ENCODE results near the gene TM7SF2.

The TM7SF2 gene

DNA sequence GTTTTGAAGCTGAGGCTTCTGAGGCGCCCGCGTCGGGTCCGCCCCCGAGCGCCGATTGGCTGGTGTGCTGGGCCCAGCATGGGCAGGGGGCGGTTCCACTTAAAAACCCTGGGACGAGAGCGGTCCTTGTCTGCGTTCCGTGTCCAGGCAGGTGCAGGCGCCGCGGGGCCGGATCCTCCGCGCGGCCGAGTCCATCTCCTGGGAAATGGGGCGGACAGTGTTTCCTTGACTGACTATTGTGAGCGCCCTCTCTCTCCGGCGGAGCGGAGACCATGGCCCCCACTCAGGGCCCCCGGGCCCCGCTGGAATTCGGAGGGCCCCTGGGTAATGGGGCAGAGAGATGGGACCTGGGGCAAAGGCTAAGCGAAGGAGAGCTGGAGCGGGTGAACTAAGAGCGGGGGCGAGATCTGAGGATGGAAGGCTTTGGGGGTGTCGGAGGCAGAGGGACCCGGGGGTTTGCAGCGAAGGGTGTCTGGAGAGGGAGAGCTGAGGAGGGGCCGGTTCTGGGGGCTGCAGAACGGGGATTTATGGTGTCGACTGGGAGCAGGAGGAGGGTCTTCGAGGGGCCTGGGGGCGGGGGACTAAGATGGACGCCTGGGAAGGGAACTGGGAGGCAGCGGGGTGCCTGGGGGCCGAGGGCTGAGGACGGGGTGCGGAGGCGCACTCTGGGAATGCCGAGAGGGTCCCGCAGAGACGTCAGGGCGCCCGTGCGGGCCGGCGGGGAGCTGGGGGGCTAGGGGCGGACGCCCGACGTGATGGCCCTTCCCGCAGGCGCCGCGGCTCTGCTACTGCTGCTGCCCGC is at the start of gene TM7SF2:
TSS of gene TM7SF2 (plus strand) at position 129 of the 802 bp plus-strand sequence. CDS start at position 273, 144 bp downstream.
- TF ChIP-seq, protein P1, sequence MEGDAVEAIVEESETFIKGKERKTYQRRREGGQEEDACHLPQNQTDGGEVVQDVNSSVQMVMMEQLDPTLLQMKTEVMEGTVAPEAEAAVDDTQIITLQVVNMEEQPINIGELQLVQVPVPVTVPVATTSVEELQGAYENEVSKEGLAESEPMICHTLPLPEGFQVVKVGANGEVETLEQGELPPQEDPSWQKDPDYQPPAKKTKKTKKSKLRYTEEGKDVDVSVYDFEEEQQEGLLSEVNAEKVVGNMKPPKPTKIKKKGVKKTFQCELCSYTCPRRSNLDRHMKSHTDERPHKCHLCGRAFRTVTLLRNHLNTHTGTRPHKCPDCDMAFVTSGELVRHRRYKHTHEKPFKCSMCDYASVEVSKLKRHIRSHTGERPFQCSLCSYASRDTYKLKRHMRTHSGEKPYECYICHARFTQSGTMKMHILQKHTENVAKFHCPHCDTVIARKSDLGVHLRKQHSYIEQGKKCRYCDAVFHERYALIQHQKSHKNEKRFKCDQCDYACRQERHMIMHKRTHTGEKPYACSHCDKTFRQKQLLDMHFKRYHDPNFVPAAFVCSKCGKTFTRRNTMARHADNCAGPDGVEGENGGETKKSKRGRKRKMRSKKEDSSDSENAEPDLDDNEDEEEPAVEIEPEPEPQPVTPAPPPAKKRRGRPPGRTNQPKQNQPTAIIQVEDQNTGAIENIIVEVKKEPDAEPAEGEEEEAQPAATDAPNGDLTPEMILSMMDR (conservative IDR thresholded peaks at IDR 0.05; ENCODE audit: low read depth), result no peak
- ChIA-PET CTCF (interaction anchor here (0.6 to 1.7 kb wide), 8 partner anchors 9 to 1561 kb away, joined by 3 to 6 read pairs (median 4); partner anchors contain the start of genes CAPN1, FAU and MRPL49), POLR2A (ENCODE audit: low non-redundant PET) (interaction anchor here (0.8 to 1.0 kb wide), 3 partner anchors 10 to 74 kb away, joined by 3 to 6 read pairs (median 3); partner anchors contain the start of genes FAU and MRPL49)
- DNase-seq (ENCODE audit: low spot score), result peak; percentile 97
- peak within 1 kb of the TSS; percentile 86 for H3K27ac ChIP-seq

DNA sequence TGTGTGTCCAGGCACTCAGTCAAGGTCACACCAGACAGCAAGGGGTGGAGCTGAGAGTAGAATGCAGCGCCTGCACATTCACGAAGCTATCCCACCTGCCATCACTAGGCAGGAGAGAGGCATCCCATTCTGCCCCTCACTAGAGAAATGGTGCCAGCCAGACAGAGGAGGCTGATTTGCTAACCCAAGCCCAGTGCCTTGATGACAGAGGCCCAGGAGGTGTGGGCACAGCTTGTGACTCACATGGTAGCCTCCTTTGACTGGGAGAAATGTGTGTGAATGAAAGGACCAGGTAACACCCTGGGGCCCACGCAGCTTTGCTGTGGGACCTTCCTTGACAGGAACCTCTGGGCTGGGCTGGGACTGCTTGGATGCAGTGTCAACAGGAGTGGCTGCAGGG is 48.1 kb upstream of the TM7SF2 start:
- ChIA-PET POLR2A (ENCODE audit: low non-redundant PET) (no interaction called here), CTCF (interaction anchor here (0.6 kb wide), 1 partner anchor 15 kb away, joined by 4 read pairs; no protein-coding TSS in a partner anchor)
- DNase-seq (ENCODE audit: low spot score), result no peak
- TF ChIP-seq, protein P1 (conservative IDR thresholded peaks at IDR 0.05; ENCODE audit: low read depth), result no peak
- H3K27ac ChIP-seq, result no peak overlapping the region

DNA sequence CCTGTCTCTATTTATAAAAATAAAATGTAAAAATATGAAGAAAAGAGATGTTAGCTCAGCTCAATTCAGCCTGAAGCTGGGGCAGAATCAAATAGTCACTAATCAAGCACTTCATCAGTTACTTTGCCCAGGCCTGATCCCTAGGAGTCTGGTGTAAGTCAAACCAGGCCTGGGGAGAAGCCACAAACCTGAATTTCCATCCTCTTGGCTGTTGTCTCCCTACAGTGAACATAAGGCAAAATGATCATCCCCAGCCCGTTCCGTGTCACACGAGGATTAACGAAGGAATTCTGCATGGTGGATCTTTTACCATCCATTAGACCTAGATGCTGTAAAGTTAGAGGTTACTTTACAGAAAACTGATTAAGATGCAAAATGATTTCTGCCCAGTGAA is 46.8 kb upstream of the TM7SF2 start:
- H3K27ac ChIP-seq, result no peak overlapping the region
- DNase-seq (ENCODE audit: low spot score), result no peak
- TF ChIP-seq, protein P1 (conservative IDR thresholded peaks at IDR 0.05; ENCODE audit: low read depth), result no peak
- CTCF ChIA-PET, result no interaction called here
- POLR2A ChIA-PET (ENCODE audit: low non-redundant PET), result no interaction called here

DNA sequence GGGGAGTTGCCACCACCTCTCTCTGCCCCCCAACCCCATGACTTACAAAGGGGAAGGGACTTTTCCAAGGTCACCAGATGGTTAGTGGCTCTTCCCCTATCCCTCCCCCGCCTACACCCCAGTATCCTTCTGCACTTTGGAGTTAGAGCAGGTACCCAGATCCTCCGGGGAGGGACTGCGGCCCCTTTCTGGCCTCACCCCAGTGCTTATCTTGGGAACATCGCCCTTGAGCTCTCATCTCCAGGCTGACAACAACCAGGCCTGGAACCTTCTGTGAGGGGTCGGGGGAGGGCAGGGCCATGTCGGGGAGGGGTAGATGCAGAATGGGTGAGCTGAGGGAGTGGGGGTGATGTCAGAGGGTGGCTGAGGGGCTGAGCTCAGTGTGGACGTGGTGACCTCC is 45.8 kb upstream of the TM7SF2 start:
- ChIA-PET CTCF (no interaction called here), POLR2A (ENCODE audit: low non-redundant PET) (no interaction called here)
- TF ChIP-seq, protein P1 (conservative IDR thresholded peaks at IDR 0.05; ENCODE audit: low read depth), result no peak
- no peak for DNase-seq (ENCODE audit: low spot score)
- no peak overlapping the region for H3K27ac ChIP-seq

DNA sequence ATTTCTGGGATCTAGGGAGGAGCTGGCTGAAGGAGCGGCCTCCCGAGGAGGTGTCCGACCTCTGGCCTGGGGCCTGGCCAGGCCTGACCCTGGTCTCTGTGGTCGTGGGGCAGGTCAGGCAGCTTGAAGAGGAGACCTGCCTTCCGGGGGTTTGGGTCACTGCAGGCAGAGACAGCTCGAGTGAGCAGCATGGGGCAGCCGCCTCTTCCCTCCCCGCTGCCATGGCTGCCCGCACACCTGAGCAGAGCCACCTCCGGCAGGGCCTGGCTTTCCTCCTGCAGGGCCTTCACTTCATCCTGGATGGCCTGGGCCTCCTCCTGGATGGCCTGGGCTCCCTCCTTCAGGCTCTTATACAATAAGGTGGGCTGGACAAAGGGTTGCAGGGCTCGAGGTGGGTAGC is 45.4 kb upstream of the TM7SF2 start:
- POLR2A ChIA-PET (ENCODE audit: low non-redundant PET), result no interaction called here
- CTCF ChIA-PET, result no interaction called here

DNA sequence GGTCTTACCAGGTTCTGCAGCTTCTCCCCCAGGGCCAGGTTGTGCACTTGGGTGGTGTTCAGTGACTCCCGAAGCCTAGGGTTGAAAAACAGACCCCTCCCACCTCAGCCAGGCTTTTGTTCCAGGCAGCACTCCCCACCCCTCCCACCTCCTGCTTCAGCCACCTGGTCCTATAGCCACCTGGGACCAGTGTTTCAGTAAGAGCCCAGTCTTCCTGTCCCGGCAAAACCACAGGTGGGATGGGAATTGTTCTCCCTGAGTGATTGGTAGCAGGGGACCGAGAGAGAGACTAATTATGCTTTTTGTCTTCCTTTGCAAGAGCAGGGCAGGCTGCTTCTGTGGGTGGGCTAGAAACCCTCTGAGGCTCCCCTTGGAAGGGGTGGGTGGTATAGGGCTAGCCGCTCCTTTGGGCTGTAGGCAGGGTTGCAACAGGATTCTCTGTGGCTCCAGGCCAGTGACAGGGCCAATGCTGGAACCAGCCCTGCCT is 44.8 kb upstream of the TM7SF2 start:
- TF ChIP-seq, protein P1 (conservative IDR thresholded peaks at IDR 0.05; ENCODE audit: low read depth), result no peak
- no peak for DNase-seq (ENCODE audit: low spot score)
- ChIA-PET CTCF (no interaction called here), POLR2A (ENCODE audit: low non-redundant PET) (no interaction called here)
- no peak overlapping the region for H3K27ac ChIP-seq

More for the DNA sequence above, 45.4 kb upstream of the TM7SF2 start:
- DNase-seq (ENCODE audit: low spot score), result no peak
- TF ChIP-seq, protein P1 (conservative IDR thresholded peaks at IDR 0.05; ENCODE audit: low read depth), result no peak
- H3K27ac ChIP-seq, result no peak overlapping the region
